PC-9 (cell line): ENCODE measurements around the gene C11orf98. TPM values are rescaled to one million over a fixed set of nuclear protein-coding genes. Genes with fewer than 3 reads are reported as not detected.

Source experiments
- BruUV-seq: library from RNA; stranded (reverse); fragments of 400-500 nt; replicated peaks from 2 replicates; lab custom pipeline; 2021; lab: Mats Ljungman, UMichigan
- CTCF ChIA-PET: fragments of 300-600 bp; sonication (Branson Sonifier 250); formaldehyde crosslinking; loops from one replicate; lab custom pipeline; 2022; ENCODE audit warnings: antibody characterized with exemption; lab: Charles Lee
- POLR2A ChIA-PET: fragments of 300-600 bp; sonication (Branson Sonifier 250); formaldehyde crosslinking; loops from one replicate; lab custom pipeline; 2022; ENCODE audit warnings: antibody characterized with exemption; ENCODE audit not compliant: unreplicated experiment; lab: Charles Lee
- DNase-seq, 2 experiments: peaks; one replicate each; pipeline versions ENCODE4 v3.0.0 to v3.0.0-alpha.2; 2015 to 2022; ENCODE audit warnings: mixed read lengths in 1 of 2
- H2AFZ ChIP-seq: fragments of 200-600 bp; sonication (generic); 2 replicates; pipeline ENCODE4 v1.8.1; 2017; ENCODE audit warnings: antibody characterized with exemption
- H3F3A ChIP-seq: fragments of 200-600 bp; sonication (generic); 2 replicates; pipeline ENCODE4 v1.8.1; 2017; ENCODE audit warnings: antibody characterized with exemption, mild to moderate bottlenecking, low read depth; ENCODE audit not compliant: insufficient read depth
- H3K27ac ChIP-seq: fragments of 200-600 bp; sonication (generic); 2 replicates; pipeline ENCODE4 v1.6.1; 2016; ENCODE audit warnings: mixed run types
- H3K27me3 ChIP-seq: fragments of 200-600 bp; sonication (generic); 2 replicates; pipeline ENCODE4 v1.6.1; 2016; ENCODE audit warnings: low read depth, mixed run types; ENCODE audit not compliant: insufficient read depth
- H3K36me3 ChIP-seq: fragments of 200-600 bp; sonication (generic); 2 replicates; pipeline ENCODE4 v1.6.1; 2016; ENCODE audit warnings: low read depth, mixed run types
- H3K4me1 ChIP-seq: fragments of 200-600 bp; sonication (generic); replicated peaks from 2 replicates; pipeline ENCODE4 v1.6.1; 2016; ENCODE audit warnings: mixed run types; ENCODE audit not compliant: insufficient read depth
- H3K4me2 ChIP-seq: fragments of 200-600 bp; sonication (generic); 2 replicates; pipeline ENCODE4 v1.6.1; 2017; ENCODE audit warnings: mixed run types
- H3K4me3 ChIP-seq: fragments of 200-600 bp; sonication (generic); 2 replicates; pipeline ENCODE4 v1.6.1; 2016; ENCODE audit warnings: mixed run types
- H3K79me2 ChIP-seq: fragments of 200-600 bp; sonication (generic); 2 replicates; pipeline ENCODE4 v1.6.1; 2017; ENCODE audit warnings: low read depth, mixed run types
- H3K9me2 ChIP-seq: fragments of 200-600 bp; sonication (generic); 2 replicates; pipeline ENCODE4 v1.8.1; 2017; ENCODE audit warnings: mild to moderate bottlenecking; ENCODE audit not compliant: insufficient read depth
- H3K9me3 ChIP-seq: fragments of 200-600 bp; sonication (generic); 2 replicates; pipeline ENCODE4 v1.8.1; 2016; ENCODE audit warnings: low read depth; ENCODE audit not compliant: insufficient read depth
- H4K20me1 ChIP-seq: fragments of 200-600 bp; sonication (generic); 2 replicates; pipeline ENCODE4 v1.8.1; 2017; ENCODE audit not compliant: insufficient read depth
- EZH2 ChIP-seq: fragments of 200-600 bp; sonication (generic); IDR thresholded peaks from 2 replicates; pipeline ENCODE4 v1.8.0; 2017; ENCODE audit warnings: antibody characterized with exemption, low read depth
- intact Hi-C: fragments of 100-400 bp; cut with micrococcal nuclease; formaldehyde crosslinking; loops from one replicate; pipeline ENCODE4 v1.10.0; 2022; ENCODE audit not compliant: unreplicated experiment
- total RNA-seq: library from RNA; stranded (reverse); gene quantifications from 2 replicates; pipeline ENCODE4 v1.2.3, GENCODE V29; 2021
- TF ChIP-seq, protein P1 (sequence below): fragments of 200-600 bp; sonication (generic); conservative IDR thresholded peaks from 2 replicates; pipeline ENCODE4 v1.6.1; 2017; ENCODE audit warnings: mixed run types, antibody characterized with exemption, mild to moderate bottlenecking, moderate library complexity

Gene C11orf98
- total RNA-seq, 1 experiment from 2014 or later = 94.9 TPM

DNA sequence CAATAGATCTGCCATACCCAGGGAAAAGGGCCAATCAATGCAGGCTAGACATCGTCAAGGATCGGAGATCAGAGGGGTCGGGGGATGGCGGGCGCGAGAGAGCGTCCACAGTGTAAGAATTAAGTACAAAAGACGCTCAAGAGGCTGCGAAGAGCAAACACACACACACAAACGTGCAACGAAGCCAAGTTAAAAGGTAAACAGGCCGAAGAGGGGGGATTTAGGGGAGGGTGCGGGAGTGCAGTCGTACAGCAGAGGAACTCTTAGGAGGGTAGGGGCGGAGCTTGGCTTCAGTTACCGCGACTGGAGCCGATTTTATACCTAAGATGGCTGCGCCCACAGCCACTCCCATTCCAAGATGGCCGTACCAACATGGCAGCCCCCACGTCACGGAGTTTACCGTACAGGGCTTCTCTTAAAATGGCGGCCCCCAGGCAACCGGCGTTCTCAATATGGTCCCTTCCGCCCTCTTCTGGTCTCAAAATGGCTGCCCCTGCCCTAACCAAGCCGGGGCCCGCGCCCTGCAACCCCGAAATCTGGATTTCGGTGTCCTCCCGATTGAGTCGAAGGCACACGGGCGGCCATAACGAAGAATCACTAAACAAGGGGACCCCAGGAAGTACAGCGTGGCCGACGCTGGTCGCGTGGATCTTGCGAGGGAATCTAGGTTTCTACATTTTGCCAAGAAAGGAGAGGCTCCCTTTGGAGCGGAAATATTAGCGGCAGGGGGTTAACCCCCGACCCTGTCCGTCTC, 44.4 kb upstream of the C11orf98 start:
- H3K27me3 ChIP-seq = no peaks in the 10 kb centered on the region
- H3F3A ChIP-seq = peaks cover 69% of the 10 kb centered on the region
- H4K20me1 ChIP-seq = no peaks in the 10 kb centered on the region
- peak overlapping the region; percentile 69 for H3K4me2 ChIP-seq
- no peak for TF ChIP-seq EZH2
- TF ChIP-seq, protein P1, sequence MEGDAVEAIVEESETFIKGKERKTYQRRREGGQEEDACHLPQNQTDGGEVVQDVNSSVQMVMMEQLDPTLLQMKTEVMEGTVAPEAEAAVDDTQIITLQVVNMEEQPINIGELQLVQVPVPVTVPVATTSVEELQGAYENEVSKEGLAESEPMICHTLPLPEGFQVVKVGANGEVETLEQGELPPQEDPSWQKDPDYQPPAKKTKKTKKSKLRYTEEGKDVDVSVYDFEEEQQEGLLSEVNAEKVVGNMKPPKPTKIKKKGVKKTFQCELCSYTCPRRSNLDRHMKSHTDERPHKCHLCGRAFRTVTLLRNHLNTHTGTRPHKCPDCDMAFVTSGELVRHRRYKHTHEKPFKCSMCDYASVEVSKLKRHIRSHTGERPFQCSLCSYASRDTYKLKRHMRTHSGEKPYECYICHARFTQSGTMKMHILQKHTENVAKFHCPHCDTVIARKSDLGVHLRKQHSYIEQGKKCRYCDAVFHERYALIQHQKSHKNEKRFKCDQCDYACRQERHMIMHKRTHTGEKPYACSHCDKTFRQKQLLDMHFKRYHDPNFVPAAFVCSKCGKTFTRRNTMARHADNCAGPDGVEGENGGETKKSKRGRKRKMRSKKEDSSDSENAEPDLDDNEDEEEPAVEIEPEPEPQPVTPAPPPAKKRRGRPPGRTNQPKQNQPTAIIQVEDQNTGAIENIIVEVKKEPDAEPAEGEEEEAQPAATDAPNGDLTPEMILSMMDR = peak; percentile 29; the same call in 1 of the 2 replicates
- peaks cover 12% of the 10 kb centered on the region for H3K79me2 ChIP-seq
- peaks cover 36% of the 10 kb centered on the region for H3K4me1 ChIP-seq
- peak overlapping the region; percentile 90 for H2AFZ ChIP-seq
- intact Hi-C loops = loop anchor here (2.0 to 5.0 kb wide), 3 partner anchors 45 to 133 kb away; partner anchors contain the start of genes EML3, ROM1 and ZBTB3
- H3K9me2 ChIP-seq = no peaks in the 10 kb centered on the region
- BruUV-seq = no TSS peak
- POLR2A ChIA-PET = interaction anchor here (0.5 to 0.8 kb wide), 5 partner anchors 30 to 118 kb away, joined by 3 to 10 read pairs (median 3); partner anchors contain the start of genes B3GAT3 and ZBTB3
- H3K36me3 ChIP-seq = peaks cover 16% of the 10 kb centered on the region
- peak; percentile 94 to 95 for DNase-seq
- peak overlapping the region; percentile 87 for H3K27ac ChIP-seq
- H3K4me3 ChIP-seq = peak overlapping the region; percentile 54
- CTCF ChIA-PET = interaction anchor here (0.6 kb wide), 1 partner anchor 88 kb away, joined by 5 read pairs; no protein-coding TSS in a partner anchor
- H3K9me3 ChIP-seq = no peaks in the 10 kb centered on the region

DNA sequence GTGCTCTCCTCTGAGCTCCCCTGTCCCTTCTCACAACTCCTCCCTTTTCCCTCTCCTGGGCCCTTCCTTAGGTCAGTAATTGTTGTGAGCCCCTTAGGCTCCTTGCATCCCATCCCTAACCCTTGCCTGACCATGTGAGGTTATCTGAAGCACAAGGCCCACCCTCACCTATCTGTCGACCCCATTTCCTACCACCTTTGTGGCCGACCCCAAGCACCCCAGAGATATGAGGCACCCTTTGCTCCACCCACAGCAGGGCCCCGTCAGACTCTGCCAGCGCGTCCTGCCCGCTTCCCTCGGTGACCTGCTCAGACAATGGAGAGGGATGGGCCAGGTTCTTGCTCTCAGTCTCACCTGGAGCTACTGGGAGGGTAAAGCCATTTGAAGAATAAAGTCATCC, 43.8 kb upstream of the C11orf98 start:
- peak; percentile 45 to 66 for DNase-seq
- no peaks in the 10 kb centered on the region for H3K27me3 ChIP-seq
- TF ChIP-seq EZH2 = no peak
- TF ChIP-seq, protein P1 = no peak
- H3F3A ChIP-seq = peaks cover 65% of the 10 kb centered on the region
- POLR2A ChIA-PET = interaction anchor here (0.5 to 0.9 kb wide), 4 partner anchors 30 to 117 kb away, joined by 3 to 4 read pairs (median 3); partner anchors contain the start of genes C11orf98 and CSKMT
- H3K9me3 ChIP-seq = no peaks in the 10 kb centered on the region
- H3K27ac ChIP-seq = peak overlapping the region; percentile 87
- CTCF ChIA-PET = interaction anchor here (0.6 to 0.9 kb wide), 2 partner anchors 15 to 45 kb away, joined by 3 to 4 read pairs; partner anchors contain the start of gene ZBTB3
- peak overlapping the region; percentile 54 for H3K4me3 ChIP-seq
- H3K36me3 ChIP-seq = peaks cover 13% of the 10 kb centered on the region
- H3K4me2 ChIP-seq = peak overlapping the region; percentile 69
- no TSS peak for BruUV-seq
- no peaks in the 10 kb centered on the region for H4K20me1 ChIP-seq
- peaks cover 15% of the 10 kb centered on the region for H3K79me2 ChIP-seq
- intact Hi-C loops = loop anchor here (2.0 to 5.0 kb wide), 3 partner anchors 46 to 134 kb away; partner anchors contain the start of genes EML3, ROM1 and ZBTB3
- H2AFZ ChIP-seq = peak overlapping the region; percentile 66
- peaks cover 36% of the 10 kb centered on the region for H3K4me1 ChIP-seq
- no peaks in the 10 kb centered on the region for H3K9me2 ChIP-seq

DNA sequence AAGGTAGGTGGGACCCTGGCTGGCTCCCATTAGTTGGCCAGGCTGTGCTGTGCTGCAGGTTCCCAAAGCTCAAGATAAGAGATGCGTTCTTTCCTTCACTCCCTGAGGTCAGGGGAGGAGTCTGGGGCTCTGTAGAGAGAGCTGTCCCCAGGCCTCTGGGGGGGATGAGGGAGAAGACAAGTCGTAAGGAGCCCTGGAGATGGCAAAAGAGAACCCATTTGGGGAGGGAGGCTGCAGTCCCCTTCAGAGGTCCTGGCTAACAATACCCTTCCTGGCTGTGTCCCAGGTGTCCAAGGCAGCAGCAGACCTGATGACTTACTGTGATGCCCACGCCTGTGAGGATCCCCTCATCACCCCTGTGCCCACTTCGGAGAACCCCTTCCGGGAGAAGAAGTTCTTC, 43.4 kb upstream of the C11orf98 start:
- TF ChIP-seq, protein P1 = no peak
- TF ChIP-seq EZH2 = no peak
- peaks cover 13% of the 10 kb centered on the region for H3K36me3 ChIP-seq
- peaks cover 33% of the 10 kb centered on the region for H3K4me1 ChIP-seq
- peaks cover 19% of the 10 kb centered on the region for H3K79me2 ChIP-seq
- ChIA-PET CTCF (interaction anchor here (0.6 to 0.9 kb wide), 2 partner anchors 16 to 46 kb away, joined by 3 to 4 read pairs; partner anchors contain the start of gene ZBTB3), POLR2A (interaction anchor here (0.6 to 0.9 kb wide), 2 partner anchors 43 to 45 kb away, joined by 4 to 5 read pairs; partner anchors contain the start of genes C11orf98, CSKMT and ZBTB3)
- peak overlapping the region; percentile 54 for H3K4me3 ChIP-seq
- peaks cover 61% of the 10 kb centered on the region for H3F3A ChIP-seq
- H3K27ac ChIP-seq = peak overlapping the region; percentile 87
- H3K9me2 ChIP-seq = no peaks in the 10 kb centered on the region
- BruUV-seq = no TSS peak
- intact Hi-C loops = loop anchor here (2.0 to 5.0 kb wide), 3 partner anchors 46 to 134 kb away; partner anchors contain the start of genes EML3, ROM1 and ZBTB3
- H2AFZ ChIP-seq = peak overlapping the region; percentile 66; the same call in 1 of the 2 replicates
- H3K27me3 ChIP-seq = no peaks in the 10 kb centered on the region
- no peaks in the 10 kb centered on the region for H3K9me3 ChIP-seq
- peak overlapping the region; percentile 69 for H3K4me2 ChIP-seq
- no peaks in the 10 kb centered on the region for H4K20me1 ChIP-seq
- DNase-seq = peak in 1 of 2 experiments; percentile 20
